Hematopoietic multipotent progenitor cell treated with erythropoietin and hydrocortisone succinate and interleukin-3 and kit ligand, for 6 days (in vitro differentiated cells): ENCODE results near the gene IFNGR2.
A peak's percentile ranks its signal among the peaks of the same experiment; 100 is the strongest.
"Not testable (repeated sequence)": the region's sequence is repeated elsewhere in the genome, so short reads cannot be mapped to it uniquely, and the experiment has no call there.

Experiments
- DNase-seq: peaks from one replicate; pipeline ENCODE4 v3.0.0-alpha.2; 2015

IFNGR2 gene

DNA sequence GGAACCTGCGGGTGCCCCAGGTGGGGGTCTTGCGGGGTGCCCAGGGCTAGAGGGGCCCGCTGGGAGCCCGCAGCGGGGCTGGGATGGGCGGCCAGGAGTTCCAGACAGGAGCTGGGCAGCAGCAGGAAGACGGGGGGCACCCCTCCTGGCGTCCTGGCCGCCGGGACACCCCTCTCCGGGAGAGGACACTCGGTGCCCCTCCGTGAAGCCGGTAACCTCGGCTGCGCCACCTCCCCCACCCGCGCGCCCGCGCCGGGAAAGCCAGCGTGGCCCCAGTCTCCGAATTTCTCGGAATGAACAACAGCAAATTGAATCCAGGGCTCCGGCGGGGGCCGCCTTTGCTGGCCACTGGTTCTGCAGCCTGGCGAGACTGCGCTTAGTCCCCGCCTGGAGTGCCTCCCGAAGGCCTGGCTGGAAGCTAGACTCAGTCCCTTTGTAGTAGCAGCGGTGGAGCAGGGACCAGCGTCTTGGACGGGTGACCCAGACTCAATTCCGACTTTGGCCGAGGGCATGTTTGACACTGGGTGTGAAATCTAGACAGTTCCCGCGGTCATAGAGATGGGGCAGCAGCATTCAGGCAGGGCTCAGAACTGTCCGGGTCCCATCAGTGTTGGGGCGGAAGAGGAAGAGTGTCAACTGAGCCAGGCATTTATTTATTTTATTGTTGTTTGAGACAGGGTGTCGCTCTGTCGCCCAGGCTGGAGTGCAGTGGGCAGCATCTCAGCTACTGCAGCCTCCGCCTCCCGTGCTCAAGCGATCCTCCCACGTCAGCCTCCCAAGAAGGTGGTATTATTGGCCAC, 773 bp downstream of the IFNGR2 start:
- DNase-seq: peak; percentile 69

DNA sequence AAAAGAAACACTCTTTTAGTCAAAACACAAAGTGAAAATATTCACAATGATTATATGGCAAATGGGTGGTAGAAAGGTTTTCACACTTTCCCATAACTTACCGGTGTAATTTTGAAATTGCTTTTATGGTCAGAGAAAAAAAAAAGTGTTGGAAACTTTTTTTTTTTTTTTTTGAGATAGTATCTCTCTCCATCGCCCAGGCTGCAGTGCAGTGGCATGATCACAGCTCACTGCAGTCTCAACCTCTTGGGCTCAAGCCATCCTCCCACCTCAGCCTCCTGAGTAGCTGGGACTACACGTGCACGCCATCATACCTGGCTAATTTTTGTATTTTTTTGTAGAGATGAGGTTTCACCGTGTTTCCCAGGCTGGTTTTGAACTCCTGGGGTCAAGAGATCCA, 3.3 kb downstream of the IFNGR2 start:
- DNase-seq: peak; percentile 30

DNA sequence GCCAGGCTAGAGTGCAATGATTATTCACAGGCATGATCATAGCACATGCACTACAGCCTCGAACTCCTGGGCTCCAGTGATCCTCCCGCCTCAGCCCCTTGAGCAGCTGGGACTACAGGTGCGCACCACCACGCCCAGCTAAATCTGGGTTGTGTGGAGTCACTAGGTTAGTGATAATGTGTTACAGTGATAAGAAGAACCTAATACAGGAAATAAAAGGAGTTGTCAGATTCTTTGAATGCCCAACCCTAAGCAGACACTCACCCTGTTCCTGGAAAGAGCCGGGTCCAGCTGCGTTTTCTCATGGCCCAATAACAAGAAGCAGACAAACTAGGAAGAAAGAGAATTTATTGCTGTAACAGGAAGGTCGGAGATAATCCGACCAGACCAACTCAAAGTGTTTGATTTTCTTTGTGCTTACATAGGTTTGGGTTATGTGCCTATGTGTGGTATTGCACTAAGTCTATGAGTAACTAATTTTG, 8.8 kb downstream of the IFNGR2 start:
- no peak for DNase-seq

DNA sequence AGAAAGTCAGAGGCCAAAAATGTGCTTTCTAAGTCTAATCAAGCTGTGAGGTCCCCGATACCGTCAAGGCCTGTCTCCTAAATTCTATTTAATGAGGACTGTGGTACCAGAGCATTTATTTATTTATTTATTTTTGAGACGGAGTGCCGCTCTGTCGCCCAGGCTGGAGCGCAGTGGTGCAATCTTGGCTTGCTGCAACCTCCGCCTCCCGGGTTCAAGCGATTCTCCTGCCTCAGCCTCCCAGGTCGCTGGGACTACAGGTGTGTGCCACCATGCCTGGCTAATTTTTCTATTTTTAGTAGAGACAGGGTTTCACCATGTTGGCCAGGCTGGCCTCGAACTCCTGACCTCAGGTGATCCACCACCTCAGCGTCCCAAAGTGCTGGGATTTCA, 9.2 kb downstream of the IFNGR2 start:
- not testable (repeated sequence) for DNase-seq

DNA sequence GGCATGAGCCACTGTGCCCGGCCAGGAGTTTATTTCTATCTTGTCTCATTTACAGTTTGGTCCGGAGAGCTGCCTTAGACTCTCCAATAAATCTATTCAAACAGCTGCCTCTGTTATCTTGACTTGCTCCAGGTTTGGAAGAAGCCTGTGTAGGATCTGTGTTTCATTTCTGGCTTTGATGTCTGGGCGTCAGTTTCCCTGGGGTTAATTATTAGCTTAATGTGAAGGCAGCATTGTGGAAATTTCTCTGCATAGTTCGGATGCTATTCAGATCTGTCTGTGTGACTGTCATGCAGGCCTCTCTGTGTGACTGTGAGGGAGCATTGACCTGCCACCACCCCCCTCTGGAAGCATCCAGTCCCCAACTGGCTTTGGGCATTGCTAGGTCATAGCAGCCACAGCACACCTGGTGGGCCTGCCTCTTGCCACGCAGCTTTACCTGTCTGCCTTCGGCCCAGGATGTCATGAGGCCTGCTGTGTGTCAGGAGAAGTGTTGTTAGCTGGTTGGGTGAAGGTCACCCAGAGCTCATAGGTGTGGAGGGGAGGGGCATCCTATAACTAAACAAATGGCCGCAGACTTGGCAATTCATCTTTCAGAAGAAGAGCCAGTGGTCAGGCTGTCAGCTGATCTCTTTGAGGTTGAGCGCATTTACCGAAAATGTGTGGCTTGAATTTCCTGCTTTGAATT, 9.8 kb downstream of the IFNGR2 start:
- peak; percentile 14 for DNase-seq

DNA sequence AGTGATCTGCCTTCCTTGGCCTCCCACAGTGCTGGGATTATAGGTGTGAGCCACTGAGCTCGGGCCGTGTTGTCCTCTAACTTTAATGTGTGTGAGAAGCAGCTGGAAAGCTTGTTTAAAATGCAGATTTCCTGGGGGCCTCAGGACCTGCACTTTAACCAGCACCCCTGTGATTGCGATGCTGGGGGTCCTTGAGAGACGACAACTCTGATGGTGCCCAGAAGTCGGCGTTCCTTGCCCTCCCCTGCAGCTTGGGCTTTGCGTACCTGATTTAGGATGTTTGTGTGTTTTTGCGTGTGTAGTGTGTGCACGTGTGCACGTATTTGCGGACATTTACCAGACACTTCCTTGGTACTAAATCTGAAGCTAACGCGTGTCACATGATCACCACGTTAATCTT, 10.9 kb downstream of the IFNGR2 start:
- no peak for DNase-seq

DNA sequence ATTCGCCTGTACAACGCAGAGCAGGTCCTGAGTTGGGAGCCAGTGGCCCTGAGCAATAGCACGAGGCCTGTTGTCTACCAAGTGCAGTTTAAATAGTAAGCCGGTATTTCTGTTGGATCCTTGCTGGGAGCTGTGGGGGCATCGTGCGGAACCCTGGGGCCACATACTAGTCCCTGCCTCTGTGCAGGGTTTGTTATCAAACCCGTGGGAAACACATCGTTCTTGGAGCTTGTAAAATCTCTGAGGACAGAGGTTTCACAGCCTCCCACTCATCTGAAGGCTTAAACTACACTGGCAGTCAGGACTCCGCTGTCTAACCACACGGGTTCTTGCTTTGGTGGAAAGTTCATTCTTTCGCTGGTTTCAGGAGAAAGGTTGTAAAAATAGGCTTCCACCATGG, 11.7 kb downstream of the IFNGR2 start:
- no peak for DNase-seq

DNA sequence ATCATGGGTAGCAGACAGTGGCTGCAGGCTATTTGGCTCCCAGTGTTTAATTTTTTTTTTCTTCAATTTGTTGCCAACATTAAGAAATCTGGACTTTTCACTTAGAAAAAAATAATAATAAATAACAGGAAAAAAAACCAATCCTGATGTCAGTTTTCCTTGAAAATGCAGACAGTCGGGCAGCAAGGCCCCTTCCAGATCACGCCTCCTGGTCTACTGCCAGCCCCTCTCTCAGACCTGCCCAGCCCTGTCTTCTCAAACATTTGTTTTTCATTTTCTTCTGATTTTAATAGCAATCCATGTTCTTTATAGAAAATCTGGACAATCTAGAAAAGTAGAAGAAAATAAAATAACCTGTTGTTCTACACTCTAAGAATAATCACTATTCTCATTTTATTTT, 15.5 kb downstream of the IFNGR2 start:
- no peak for DNase-seq

DNA sequence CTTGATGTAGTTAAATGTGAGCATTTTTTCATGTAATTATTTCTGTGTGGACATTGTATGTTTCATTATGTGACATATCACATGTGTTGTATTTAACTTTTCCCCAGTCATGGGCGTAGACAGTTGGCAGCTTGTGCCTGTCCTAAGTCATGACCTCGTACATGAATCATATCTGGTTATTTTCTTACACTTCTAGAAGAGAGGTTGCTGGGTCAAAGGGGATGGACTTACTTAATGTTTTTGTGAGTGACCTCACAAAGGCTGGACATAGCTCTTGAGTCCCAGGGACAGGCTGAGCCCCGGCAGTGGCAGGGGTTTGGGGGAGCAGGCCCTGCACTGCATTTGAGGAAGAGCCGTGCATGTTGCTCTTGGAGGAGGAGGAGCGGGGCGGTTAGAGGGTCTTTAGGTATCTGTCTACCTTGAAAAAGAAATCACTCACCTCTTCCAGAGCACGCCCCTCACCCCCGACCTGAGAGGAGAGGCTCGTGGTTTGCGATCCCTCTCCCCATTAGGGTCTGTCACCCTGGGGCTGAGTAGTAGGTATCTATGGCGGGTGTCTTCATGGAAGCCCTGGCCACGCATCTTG, 16.4 kb downstream of the IFNGR2 start:
- no peak for DNase-seq

DNA sequence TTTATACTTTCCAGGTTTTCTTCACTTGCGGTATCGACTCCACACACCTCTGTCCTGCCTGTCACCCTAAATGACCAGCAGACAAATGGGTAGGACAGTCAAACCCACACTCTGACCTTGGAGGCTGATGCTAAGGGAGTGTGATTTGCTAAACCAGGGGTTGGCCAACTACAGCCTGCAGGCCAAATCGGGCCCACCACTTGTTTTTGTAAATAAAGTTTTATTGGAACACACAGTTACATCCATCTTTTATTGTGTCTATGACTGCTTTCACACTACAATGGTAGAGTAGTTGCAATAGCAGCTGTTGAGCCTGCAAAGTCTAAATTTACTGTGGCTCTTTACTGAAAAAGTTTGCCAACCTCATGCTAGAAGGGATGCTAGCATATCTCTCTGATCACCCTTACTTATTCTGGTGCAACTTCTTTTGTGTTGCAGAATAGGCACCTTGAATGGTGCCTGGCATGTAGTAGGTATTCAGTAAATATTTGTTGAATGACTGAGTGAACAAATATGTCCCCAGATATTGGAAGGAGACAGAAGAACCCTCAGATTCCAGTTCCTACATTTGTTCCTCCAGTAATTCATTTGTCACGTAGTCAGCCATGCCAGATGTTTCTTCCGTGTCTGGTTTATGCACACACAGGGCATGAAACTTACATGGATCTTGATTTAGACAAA, 18.6 kb downstream of the IFNGR2 start:
- DNase-seq: no peak

DNA sequence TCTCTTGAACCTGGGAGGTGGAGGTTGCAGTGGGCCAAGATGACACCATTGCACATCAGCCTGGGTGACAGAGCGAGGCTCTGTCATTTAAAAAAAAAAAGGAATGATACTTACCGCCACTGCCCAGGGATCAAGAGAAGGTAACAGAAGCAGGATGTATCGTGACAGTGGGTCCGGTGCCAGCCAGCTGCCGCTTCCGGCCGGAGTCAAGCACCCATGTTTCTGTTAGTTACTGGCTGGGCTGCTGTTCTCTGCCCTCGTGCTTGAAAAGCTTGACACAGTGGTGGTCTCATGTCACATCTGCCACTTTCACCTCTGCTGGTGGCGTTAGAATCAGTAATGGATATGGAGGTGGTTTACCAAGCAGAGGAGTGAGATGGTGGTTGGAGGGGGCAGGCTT, 21.0 kb downstream of the IFNGR2 start:
- no peak for DNase-seq

DNA sequence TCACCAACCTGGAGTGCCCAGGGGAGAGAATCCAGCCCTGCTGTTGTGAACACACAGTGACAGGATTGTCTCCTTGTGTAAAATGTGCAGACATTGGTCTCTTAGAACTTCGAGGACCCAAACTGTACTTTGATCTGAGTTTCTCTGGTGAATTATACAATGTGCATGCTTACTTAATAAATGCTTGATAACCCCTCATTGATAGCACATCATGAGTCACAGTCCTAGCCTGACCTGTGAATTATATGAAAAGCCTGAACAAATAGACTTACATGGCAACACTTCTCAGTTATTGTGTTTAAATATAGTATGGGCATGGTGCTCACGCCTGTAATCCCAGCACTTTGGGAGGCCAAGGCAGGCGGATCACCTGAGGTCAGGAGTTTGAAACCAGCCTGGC, 22.6 kb downstream of the IFNGR2 start:
- DNase-seq: no peak

DNA sequence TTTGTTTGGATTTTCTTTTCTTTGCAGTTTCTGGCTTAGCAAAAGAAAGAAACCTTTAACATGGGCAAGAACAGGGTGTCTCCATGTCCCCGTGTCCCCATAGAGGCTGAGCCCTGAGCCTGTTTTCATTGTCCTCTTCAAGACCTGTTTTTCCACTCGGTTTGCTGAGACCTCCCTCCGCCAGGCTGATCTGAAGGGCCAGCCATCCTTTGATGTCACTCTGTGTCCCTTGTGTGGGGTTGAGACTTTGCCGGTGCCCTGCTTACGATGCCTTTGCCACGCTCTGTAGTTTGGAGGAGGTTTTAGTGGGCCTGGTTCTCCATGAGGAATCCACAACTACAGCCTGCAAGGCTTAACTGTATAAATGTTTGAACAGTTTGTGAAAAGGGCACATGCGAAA, 23.8 kb downstream of the IFNGR2 start:
- DNase-seq: no peak

DNA sequence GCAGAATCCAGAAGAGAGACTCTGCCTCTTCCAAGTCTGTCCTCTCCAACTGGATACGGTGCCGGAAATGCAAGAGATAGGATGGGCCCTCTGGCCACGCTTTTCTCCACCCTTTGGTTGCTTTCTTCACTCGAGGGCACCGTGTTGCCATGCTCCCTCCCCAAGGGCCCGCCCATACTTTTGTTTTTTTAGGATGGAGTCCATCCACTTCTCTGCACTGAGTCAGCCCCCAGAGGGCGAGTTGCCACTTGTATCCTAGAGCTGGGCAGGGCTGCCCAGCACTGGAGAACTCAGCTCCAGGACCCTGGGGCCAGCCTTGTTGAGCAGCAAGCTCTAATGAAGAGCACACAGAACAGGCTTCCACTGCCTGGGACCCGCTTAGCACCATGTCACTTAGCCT, 25.5 kb downstream of the IFNGR2 start:
- no peak for DNase-seq

DNA sequence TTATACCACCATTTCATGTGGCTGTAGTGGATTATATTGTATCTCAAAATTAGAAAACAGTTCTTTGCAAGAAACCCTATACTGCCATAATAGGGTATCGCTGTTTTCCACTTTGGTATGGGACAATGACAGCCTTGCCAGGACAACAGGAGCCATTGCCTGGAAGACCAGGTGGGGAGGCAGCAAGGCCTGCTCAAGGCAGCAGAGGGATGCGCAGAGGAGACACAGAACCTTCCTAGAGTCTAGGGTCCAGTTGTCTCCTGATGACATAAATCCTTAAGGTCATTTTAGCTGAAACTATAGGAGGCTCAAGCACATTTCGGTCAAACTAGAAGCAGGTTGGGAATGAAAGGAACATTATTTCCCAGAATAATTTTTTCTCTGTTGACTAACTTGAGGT, 27.6 kb downstream of the IFNGR2 start:
- DNase-seq: no peak

DNA sequence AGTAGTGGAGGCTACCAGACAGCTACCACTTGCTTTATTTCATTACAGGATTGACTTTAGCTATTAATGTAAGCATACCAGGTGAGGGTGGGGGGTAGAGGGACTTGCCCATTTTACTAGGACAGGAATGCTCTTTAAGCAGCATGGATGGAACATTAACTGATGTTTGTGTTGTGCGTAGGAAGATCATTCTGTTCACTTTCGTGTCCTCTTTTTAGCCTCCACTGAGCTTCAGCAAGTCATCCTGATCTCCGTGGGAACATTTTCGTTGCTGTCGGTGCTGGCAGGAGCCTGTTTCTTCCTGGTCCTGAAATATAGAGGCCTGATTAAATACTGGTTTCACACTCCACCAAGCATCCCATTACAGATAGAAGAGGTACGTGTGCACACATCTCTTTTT, 29.3 kb downstream of the IFNGR2 start:
- DNase-seq: no peak

DNA sequence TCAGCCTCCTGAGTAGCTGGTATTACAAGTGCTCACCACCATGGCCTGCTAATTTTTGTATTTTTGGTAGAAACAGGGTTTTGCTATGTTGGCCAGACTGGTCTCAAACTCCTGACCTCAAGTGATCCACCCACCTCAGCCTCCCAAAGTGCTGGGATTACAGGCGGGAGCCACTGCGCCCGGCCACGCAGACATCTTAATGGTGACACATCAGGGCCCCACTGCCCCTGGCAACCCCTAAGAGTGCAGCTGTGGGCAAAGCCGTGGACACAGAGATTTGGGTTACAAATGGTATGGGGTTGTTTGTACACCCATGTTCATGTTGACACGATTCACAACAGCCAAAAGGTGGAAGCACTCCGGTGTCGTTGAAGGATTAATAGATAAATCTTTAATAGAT, 29.8 kb downstream of the IFNGR2 start:
- DNase-seq: no peak

DNA sequence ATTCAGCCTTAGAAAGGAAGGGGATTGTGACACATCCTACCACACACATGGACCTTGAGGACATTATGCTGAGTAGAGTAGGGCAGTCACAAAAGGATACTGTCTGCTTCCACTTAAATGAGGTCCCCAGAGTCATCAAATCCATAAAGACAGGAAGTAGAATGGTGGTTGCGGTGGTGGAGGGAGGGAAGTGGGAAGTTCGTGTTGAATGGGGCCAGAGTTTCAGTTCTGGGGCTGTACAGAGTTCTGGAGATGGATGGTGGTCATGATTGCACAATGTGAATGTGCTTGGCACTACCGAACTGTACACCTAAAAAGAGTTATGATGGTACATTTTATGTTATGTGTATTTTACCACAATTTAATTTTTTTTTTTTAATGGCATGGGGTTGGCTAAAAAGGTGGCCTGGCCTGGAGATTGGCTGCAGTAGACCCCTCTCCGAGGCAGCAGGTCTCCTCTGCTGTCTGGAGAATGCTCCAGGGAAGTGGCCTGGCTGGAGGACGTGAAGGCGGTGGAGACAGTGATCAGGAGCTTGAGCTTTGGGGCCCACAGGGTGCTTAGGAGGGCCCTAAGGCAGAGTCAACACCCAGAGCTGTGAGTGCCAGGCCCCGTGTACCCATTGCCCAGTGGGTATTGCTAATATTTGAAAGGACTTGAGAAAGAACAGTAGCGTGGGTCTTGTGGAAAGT, 30.4 kb downstream of the IFNGR2 start:
- no peak for DNase-seq

DNA sequence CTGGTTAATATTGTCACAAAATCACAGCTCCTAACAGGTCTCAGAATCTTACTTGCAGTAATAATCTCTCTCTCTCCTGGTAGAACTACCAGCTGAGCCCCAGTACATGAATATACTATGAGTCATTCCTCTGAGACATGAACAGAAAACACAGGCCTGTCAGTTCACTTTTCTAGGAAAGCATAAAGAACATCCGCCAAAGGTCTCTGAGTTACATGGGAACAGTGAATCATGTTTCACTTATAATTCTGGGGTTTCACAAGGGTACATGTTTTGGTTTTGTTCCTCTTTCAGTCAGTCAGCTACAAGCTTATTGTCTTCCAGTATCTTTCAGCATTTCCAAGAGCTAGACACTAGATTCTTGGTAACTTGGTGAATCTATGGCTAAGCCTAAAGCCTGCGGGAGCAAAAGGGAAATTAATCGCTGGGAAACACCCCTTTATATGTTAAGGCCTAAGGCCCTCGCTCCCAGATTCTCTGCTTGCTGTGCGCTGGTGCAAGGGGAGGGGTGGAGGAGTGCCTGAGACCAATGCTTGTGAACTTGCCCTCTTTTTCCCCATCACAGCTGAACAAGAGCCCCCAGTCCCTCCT, 31.7 kb downstream of the IFNGR2 start:
- DNase-seq: peak; percentile 62

DNA sequence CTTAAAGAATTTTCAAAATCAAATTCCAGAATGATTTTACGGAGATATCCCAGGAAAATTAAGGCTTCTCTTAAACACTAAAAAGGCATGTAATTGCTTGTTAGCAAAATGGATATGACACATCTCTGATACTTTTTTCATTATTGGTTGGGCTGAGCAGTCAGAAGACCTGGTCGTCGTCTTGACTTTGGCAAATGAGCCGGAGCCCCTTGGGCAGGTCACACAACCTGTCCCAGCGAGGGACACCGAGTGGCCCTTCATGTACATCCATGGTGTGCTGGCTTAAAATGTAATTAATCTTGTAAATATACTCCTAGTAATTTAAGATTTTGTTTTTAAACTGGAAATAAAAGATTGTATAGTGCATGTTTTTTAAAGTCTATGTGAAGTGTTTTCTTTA, 33.9 kb downstream of the IFNGR2 start:
- no peak for DNase-seq

DNA sequence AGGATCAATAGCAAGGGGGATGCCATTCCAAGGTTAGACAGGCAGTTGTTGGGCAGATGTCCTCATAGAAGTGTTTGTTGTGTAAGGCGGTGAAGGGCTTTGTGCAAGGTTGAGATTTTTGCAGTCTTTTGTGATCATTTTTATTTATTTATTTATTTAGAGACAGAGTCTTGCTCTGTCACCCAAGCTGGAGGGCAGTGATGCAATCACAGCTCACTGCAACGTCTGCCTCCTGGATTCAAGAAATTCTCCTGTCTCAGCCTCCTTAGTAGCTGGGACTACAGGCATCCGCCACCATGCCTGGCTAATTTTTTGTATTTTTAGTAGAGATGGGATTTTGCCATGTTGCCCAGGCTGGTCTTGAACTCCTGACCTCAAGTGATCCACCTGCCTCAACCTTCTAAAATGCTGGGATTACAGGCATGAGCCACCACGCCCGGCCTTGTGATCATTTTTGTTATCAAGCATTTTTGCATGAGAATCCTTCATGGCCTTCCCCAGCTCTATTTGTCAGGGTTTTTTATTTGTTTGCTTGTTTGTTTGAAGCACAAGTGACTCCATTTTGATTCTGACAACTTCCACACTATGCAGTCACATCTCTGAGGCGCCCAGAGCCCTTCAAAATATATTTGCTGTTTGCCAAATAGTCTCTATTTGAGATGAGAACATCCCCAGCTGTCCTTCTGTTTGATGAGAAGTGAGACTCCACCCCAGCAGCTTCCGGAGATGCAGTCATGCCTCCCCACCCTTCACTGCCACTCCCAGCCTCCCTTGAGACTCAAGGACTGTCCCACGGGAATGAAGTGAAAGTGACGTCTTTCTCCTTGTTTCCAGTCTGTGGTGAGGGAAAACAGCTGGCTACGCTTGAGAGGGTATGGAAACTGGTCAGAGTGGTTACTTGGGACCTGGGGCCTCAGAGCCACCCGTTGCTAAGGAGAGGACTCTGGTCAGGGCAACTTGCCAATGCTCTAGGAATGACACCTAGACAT, 38.6 kb downstream of the IFNGR2 start:
- DNase-seq: no peak
